HCT116 (cell line): ENCODE data around the gene NOTUM. TPM values are rescaled to one million over a fixed set of nuclear protein-coding genes. Genes with fewer than 3 reads are reported as not detected.
A peak's percentile ranks its signal among the peaks of the same experiment; 100 is the strongest.

Experiments used
- ATAC-seq: fragments of 200-7000 bp; cut with Tn5 transposase; 2 replicates; pipeline ENCODE4 v1.9.1; 2020; ENCODE audit warnings: mild to moderate bottlenecking, moderate library complexity
- BruUV-seq: library from RNA; stranded (reverse); fragments of 400-500 nt; replicated peaks from 2 replicates; lab custom pipeline; 2021; lab: Mats Ljungman, UMichigan
- CTCF ChIA-PET: fragments of 300-600 bp; sonication (Branson Sonifier 250); formaldehyde crosslinking; loops from one replicate; lab custom pipeline; 2021; ENCODE audit warnings: antibody characterized with exemption; lab: Charles Lee
- POLR2A ChIA-PET: fragments of 300-600, 350-600 bp; sonication (Branson Sonifier 250); formaldehyde crosslinking; loops from one replicate; lab custom pipeline; 2021; ENCODE audit warnings: antibody characterized with exemption; lab: Charles Lee
- RAD21 ChIA-PET, 2 experiments: fragments of 300-600 bp; sonication (Branson Sonifier 250); formaldehyde crosslinking; loops; one replicate each; lab custom pipeline; 2023; ENCODE audit warnings: low total read pairs in 2 of 2; ENCODE audit not compliant: uncharacterized antibody in 2 of 2, unreplicated experiment in 2 of 2, low non-redundant PET in 1 of 2; lab: Charles Lee
- DNase-seq: peaks from one replicate; pipeline ENCODE4 v3.0.0-alpha.2; 2010; ENCODE audit warnings: low read depth, low spot score
- H2AFZ ChIP-seq: fragments of 200-600 bp; shearing (Covaris generic), sonication (generic); 2 replicates; pipeline ENCODE4 v1.6.1; 2017; ENCODE audit warnings: low read depth, mixed run types, mixed read lengths, antibody characterized with exemption, low read length; ENCODE audit not compliant: poor library complexity, severe bottlenecking
- H3K27ac ChIP-seq: 2 replicates; pipeline ENCODE4 v1.5.1; 2012; ENCODE audit warnings: low read depth, low read length
- H3K27me3 ChIP-seq: fragments of 200-600 bp; sonication (generic); 2 replicates; pipeline ENCODE4 v1.6.1; 2016; ENCODE audit warnings: mixed run types, low read length, mixed read lengths; ENCODE audit not compliant: insufficient read depth
- H3K36me3 ChIP-seq, 2 experiments: fragments of 200-500 bp in 1 of 2; fragments of 200-600 bp in 1 of 2; sonication (Bioruptor generic) in 1 of 2; sonication (generic) in 1 of 2; 2 replicates each; pipeline versions ENCODE4 v1.5.1 to v1.6.1; 2014 to 2016; ENCODE audit warnings: low read length in 2 of 2, inconsistent platforms in 1 of 2, mixed read lengths in 1 of 2, mixed run types in 1 of 2; ENCODE audit not compliant: insufficient read depth in 2 of 2, control insufficient read depth in 1 of 2
- H3K4me1 ChIP-seq, 2 experiments: fragments of 200-600 bp in 1 of 2; sonication (generic) in 1 of 2; 2 replicates each; pipeline versions ENCODE4 v1.5.1 to v1.6.1; 2012 to 2017; ENCODE audit warnings: low read length in 2 of 2, inconsistent platforms in 1 of 2, mild to moderate bottlenecking in 1 of 2, mixed read lengths in 1 of 2, mixed run types in 1 of 2, moderate library complexity in 1 of 2; ENCODE audit not compliant: insufficient read depth in 2 of 2, control insufficient read depth in 1 of 2
- H3K4me2 ChIP-seq: fragments of 200-600 bp; sonication (generic); 2 replicates; pipeline ENCODE4 v1.6.1; 2017; ENCODE audit warnings: mixed run types, low read length, mixed read lengths
- H3K4me3 ChIP-seq, 2 experiments: fragments of 200-600 bp in 1 of 2; sonication (generic) in 1 of 2; replicated peaks in 1 of 2; 2 replicates each; pipeline ENCODE4 v1.5.1; 2011 to 2016; ENCODE audit warnings: low read length in 2 of 2, control low read depth in 1 of 2, low read depth in 1 of 2, mild to moderate bottlenecking in 1 of 2, mixed read lengths in 1 of 2, mixed run types in 1 of 2
- H3K79me2 ChIP-seq: fragments of 200-600 bp; sonication (generic); 2 replicates; pipeline ENCODE4 v1.6.1; 2017; ENCODE audit warnings: mild to moderate bottlenecking, mixed run types, low read length, moderate library complexity, mixed read lengths; ENCODE audit not compliant: insufficient read depth
- H3K9ac ChIP-seq: fragments of 200-600 bp; sonication (generic); 2 replicates; pipeline ENCODE4 v1.6.1; 2016; ENCODE audit warnings: low read length, mixed read lengths
- H3K9me2 ChIP-seq: fragments of 200-600 bp; sonication (generic), shearing (Covaris generic); 2 replicates; pipeline ENCODE4 v1.6.1; 2017; ENCODE audit warnings: mixed run types, mild to moderate bottlenecking, moderate library complexity; ENCODE audit not compliant: insufficient read depth
- H3K9me3 ChIP-seq, 2 experiments: fragments of 200-500 bp in 1 of 2; fragments of 200-600 bp in 1 of 2; sonication (Bioruptor generic) in 1 of 2; sonication (generic) in 1 of 2; 2 replicates each; pipeline ENCODE4 v1.6.1; 2014 to 2017; ENCODE audit warnings: low read length in 2 of 2, mixed read lengths in 2 of 2, inconsistent platforms in 1 of 2, low read depth in 1 of 2, mild to moderate bottlenecking in 1 of 2, mixed run types in 1 of 2, moderate library complexity in 1 of 2; ENCODE audit not compliant: control insufficient read depth in 1 of 2, insufficient read depth in 1 of 2
- H4K20me1 ChIP-seq: fragments of 200-600 bp; sonication (generic), shearing (Covaris generic); 2 replicates; pipeline ENCODE4 v1.6.1; 2017; ENCODE audit warnings: mixed run types, mild to moderate bottlenecking, moderate library complexity; ENCODE audit not compliant: insufficient read depth
- CBX3 ChIP-seq: IDR thresholded peaks from 2 replicates; pipeline ENCODE4 v1.6.1; 2012; ENCODE audit warnings: low read depth
- CEBPB ChIP-seq: IDR thresholded peaks from 2 replicates; pipeline ENCODE4 v1.6.1; 2012; ENCODE audit warnings: low read depth
- CTCF ChIP-seq, 3 experiments: fragments of 200-600 bp in 1 of 3; sonication (generic) in 1 of 3; IDR thresholded peaks in 2 of 3; conservative IDR thresholded peaks in 1 of 3; 2 replicates each; pipeline ENCODE4 v1.5.1; 2012 to 2017; ENCODE audit warnings: low read depth in 2 of 3, low read length in 2 of 3, antibody characterized with exemption in 1 of 3, borderline replicate concordance in 1 of 3, control low read depth in 1 of 3, mild to moderate bottlenecking in 1 of 3, mixed read lengths in 1 of 3, mixed run types in 1 of 3, moderate library complexity in 1 of 3; ENCODE audit not compliant: insufficient read depth in 1 of 3
- EGR1 ChIP-seq: IDR thresholded peaks from 2 replicates; pipeline ENCODE4 v1.6.1; 2012; ENCODE audit warnings: low read depth
- EZH2phosphoT487 ChIP-seq: fragments of 200-600 bp; IDR thresholded peaks from 2 replicates; pipeline ENCODE4 v1.6.1; 2018; ENCODE audit warnings: antibody characterized with exemption, borderline replicate concordance
- JUND ChIP-seq: IDR thresholded peaks from 2 replicates; pipeline ENCODE4 v1.6.1; 2012
- POLR2A ChIP-seq: IDR thresholded peaks from 2 replicates; pipeline ENCODE4 v1.7.0; 2011; ENCODE audit warnings: borderline replicate concordance; ENCODE audit not compliant: insufficient read depth, insufficient read length; ENCODE audit errors: extremely low read depth
- POLR2AphosphoS5 ChIP-seq: IDR thresholded peaks from 2 replicates; pipeline ENCODE4 v1.6.1; 2011; ENCODE audit warnings: mild to moderate bottlenecking, low read depth, low read length, moderate library complexity
- RAD21 ChIP-seq: IDR thresholded peaks from 2 replicates; pipeline ENCODE4 v1.6.1; 2012; ENCODE audit warnings: low read depth, mild to moderate bottlenecking
- REST ChIP-seq: IDR thresholded peaks from 2 replicates; pipeline ENCODE4 v1.6.1; 2012; ENCODE audit warnings: low read depth
- SIN3A ChIP-seq: IDR thresholded peaks from 2 replicates; pipeline ENCODE4 v1.6.1; 2012; ENCODE audit warnings: low read depth
- SP1 ChIP-seq: IDR thresholded peaks from 2 replicates; pipeline ENCODE4 v1.6.1; 2012; ENCODE audit warnings: low read depth
- intact Hi-C: fragments of 100-400 bp; cut with micrococcal nuclease; formaldehyde crosslinking; loops from 2 replicates; pipeline ENCODE4 v1.10.0; 2022
- total RNA-seq: library from RNA; stranded (reverse); gene quantifications from one replicate; pipeline ENCODE4 v1.2.1, GENCODE V29; 2021; ENCODE audit not compliant: unreplicated experiment
- TF ChIP-seq, protein P1 (sequence below): IDR thresholded peaks from 2 replicates; pipeline ENCODE4 v1.6.1; 2011; ENCODE audit warnings: mild to moderate bottlenecking, low read length, moderate library complexity; ENCODE audit not compliant: insufficient replicate concordance; ENCODE audit errors: extremely low read depth

Gene NOTUM
- total RNA-seq, 1 experiment from 2014 or later, result 12.5 TPM

DNA sequence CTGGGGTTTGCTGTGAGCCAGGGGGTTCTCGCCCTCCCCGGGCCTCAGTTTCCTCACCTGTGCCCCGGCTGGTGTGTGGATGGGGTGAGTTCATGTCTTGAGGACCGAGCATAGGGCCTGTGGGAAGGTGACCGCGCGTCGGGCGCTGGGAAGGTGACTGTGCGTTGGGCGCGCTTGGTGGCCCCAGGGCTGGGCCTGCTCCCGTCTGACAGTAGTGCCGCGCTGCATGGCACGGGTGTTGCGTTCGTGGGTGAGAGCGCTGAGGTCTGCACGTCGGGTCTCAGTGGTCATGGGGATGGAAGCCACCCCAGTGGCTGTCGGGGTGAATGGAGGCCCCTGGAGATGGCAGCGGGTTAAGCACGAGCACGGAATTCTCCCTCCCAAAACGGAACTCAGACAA lies 25.6 kb upstream of the NOTUM start:
- intact Hi-C loops, result no loop called here
- H4K20me1 ChIP-seq, result no peaks in the 10 kb centered on the region
- H3K27me3 ChIP-seq, result no peaks in the 10 kb centered on the region
- ChIA-PET CTCF (no interaction called here), RAD21 (no interaction called here), POLR2A (no interaction called here)
- no peaks in the 10 kb centered on the region for H3K79me2 ChIP-seq
- H3K27ac ChIP-seq, result no peak overlapping the region
- no peak overlapping the region for H3K4me3 ChIP-seq
- TSS peak; percentile 9 for BruUV-seq
- peaks cover 13 to 16% of the 10 kb centered on the region in 2 experiments; a peak in 3 of 4 replicates for H3K36me3 ChIP-seq
- H3K9me2 ChIP-seq, result no peaks in the 10 kb centered on the region
- H3K4me2 ChIP-seq, result no peak overlapping the region
- TF ChIP-seq CTCF (IDR thresholded peaks at IDR 0.05 in 2 of 3, conservative IDR thresholded peaks at IDR 0.05 in 1 of 3; ENCODE audit: borderline replicate concordance in 1 of 3, insufficient read depth in 1 of 3, low read depth in 2 of 3, low read length in 2 of 3), result no peak
- H3K9me3 ChIP-seq, result no peaks in the 10 kb centered on the region
- peaks cover 4 to 6% of the 10 kb centered on the region in 2 experiments; a peak in 3 of 4 replicates for H3K4me1 ChIP-seq
- no peak for DNase-seq
- no peak overlapping the region for H2AFZ ChIP-seq
- H3K9ac ChIP-seq, result no peak overlapping the region
- ATAC-seq, result no peak

DNA sequence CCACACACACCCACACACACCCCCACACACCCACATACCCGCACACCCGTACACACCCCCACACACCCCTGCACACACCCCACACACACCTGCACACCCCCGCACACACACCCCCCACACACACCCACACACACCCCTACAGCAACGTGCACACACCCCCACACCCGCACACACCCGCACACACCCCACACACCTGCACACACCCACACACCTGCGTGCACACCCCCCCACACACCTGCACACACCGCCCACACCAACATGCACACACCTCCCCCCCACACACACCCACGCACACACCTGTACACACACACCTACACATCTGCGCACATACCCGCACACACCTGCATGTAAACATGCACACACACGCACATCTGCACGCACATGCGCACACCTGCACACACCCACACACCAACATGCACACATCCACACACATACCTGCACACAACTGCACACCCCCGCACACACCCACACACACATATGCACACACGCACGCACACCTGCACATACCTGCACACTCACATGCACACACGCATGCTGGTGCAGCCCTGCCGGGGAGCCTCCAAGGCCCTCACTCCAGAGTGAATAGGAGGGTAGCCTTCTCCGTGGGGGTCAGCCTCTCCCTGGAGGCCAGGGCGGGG lies 23.9 kb upstream of the NOTUM start:
- Histone ChIP-seq H3K9me3 (no peaks in the 10 kb centered on the region), H3K9ac (no peak overlapping the region)
- no peak for TF ChIP-seq CBX3
- no peak for TF ChIP-seq SP1
- TF ChIP-seq, protein P1, sequence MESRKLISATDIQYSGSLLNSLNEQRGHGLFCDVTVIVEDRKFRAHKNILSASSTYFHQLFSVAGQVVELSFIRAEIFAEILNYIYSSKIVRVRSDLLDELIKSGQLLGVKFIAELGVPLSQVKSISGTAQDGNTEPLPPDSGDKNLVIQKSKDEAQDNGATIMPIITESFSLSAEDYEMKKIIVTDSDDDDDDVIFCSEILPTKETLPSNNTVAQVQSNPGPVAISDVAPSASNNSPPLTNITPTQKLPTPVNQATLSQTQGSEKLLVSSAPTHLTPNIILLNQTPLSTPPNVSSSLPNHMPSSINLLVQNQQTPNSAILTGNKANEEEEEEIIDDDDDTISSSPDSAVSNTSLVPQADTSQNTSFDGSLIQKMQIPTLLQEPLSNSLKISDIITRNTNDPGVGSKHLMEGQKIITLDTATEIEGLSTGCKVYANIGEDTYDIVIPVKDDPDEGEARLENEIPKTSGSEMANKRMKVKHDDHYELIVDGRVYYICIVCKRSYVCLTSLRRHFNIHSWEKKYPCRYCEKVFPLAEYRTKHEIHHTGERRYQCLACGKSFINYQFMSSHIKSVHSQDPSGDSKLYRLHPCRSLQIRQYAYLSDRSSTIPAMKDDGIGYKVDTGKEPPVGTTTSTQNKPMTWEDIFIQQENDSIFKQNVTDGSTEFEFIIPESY, result no peak
- TF ChIP-seq REST, result no peak
- TF ChIP-seq CEBPB, result no peak
- TF ChIP-seq EGR1, result no peak
- TF ChIP-seq EZH2phosphoT487, result no peak
- TF ChIP-seq POLR2AphosphoS5, result no peak
- no peak for TF ChIP-seq SIN3A
- TF ChIP-seq RAD21, result no peak
- TF ChIP-seq POLR2A, result no peak
- no peak for TF ChIP-seq JUND
- TF ChIP-seq, all 23 proteins: peak for 0
- ChIA-PET RAD21 (no interaction called here), CTCF (no interaction called here), POLR2A (no interaction called here)
- ATAC-seq (no peak), DNase-seq (no peak)
- no peak overlapping the region for H3K4me3 ChIP-seq
- H3K27ac ChIP-seq, result no peak overlapping the region
- peaks cover 0 to 6% of the 10 kb centered on the region in 2 experiments; a peak in 1 of 4 replicates for H3K4me1 ChIP-seq
- H3K27me3 ChIP-seq, result no peaks in the 10 kb centered on the region
- no peak overlapping the region for H2AFZ ChIP-seq
- H4K20me1 ChIP-seq, result no peaks in the 10 kb centered on the region
- no peaks in the 10 kb centered on the region for H3K79me2 ChIP-seq
- no peaks in the 10 kb centered on the region for H3K9me2 ChIP-seq
- H3K4me2 ChIP-seq, result no peak overlapping the region
- intact Hi-C loops, result no loop called here
- no TSS peak for BruUV-seq
- H3K36me3 ChIP-seq, result peaks cover 13 to 16% of the 10 kb centered on the region in 2 experiments; a peak in 3 of 4 replicates
